ENCODE results near the gene ZSCAN21. TPM values are rescaled to one million over a fixed set of nuclear protein-coding genes. Genes with fewer than 3 reads are reported as not detected.

The ZSCAN21 gene
- total RNA-seq, 1 experiment from 2014 or later = 7.3 TPM

DNA sequence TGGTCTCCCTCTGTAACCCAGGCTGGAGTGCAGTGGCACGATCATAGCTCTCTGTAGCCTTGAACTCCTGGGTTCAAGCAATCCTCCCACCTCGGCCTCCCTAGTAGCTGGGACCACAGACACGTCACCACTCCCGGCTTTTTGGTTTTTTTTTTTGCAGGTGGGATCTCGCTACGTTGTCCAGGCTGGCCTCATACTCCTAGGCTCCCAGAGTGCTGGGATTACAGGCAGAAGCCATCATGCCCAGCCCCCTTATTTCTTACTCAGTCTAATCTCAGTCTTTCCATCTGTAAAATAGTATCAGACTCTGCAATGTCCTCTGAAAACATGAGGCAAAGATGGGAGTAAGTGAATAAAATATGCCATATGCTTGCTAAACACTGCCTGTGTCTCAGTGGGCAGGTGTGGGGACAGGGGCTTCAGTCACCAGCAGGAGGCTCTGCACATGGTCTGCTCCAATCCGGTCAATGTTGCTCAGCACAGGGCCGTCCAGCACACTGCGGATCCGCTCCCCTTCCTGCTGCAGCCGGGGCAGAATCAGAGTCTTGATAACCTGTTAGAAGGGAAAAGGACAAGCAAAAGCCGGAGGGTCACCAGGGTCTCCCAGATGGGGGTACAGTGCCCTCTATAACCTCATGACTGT lies 60.1 kb downstream of the ZSCAN21 start:
- H3K36me3 ChIP-seq (ENCODE audit: low read depth, low read length) = peaks cover 3% of the 10 kb centered on the region
- CTCF ChIA-PET = no interaction called here

DNA sequence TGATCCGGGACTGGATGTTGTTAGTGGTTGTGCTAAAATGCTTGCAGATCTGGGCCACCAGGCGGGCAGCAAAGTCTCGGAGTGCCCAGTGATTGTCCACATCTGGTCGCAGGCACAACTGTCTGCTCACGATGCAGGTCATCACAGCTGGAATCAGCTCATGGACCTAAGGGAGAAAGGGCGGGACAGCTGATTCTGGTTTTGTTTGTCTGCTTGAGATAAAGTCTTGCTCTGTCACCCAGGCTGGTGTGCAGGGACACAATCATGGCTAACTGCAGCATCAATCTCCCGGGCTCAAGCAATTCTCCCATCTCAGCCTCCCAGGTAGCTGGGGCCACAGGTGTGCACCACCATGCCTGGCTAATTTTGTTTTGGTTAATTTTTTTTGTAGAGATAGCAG lies 61.6 kb downstream of the ZSCAN21 start:
- H3K79me2 ChIP-seq (ENCODE audit: low read length) = no peaks in the 10 kb centered on the region
- CTCF ChIA-PET = no interaction called here
- H3K4me3 ChIP-seq (ENCODE audit: low read length) = no peak overlapping the region
- no peaks in the 10 kb centered on the region for H4K20me1 ChIP-seq (ENCODE audit: low read length)
- H3K9me2 ChIP-seq (replicated peaks; ENCODE audit: low read length) = no peaks in the 10 kb centered on the region
- DNase-seq (no peak), ATAC-seq (no peak)
- POLR2A ChIA-PET (ENCODE audit: unreplicated experiment) = interaction anchor here (0.6 kb wide), 1 partner anchor 9 kb away, joined by 6 read pairs; no protein-coding TSS in a partner anchor
- H3K27ac ChIP-seq (ENCODE audit: low read length) = no peak overlapping the region
- no peak overlapping the region for H2AFZ ChIP-seq (ENCODE audit: low read length)
- H3K36me3 ChIP-seq (ENCODE audit: low read depth, low read length) = peaks cover 3% of the 10 kb centered on the region
- H3F3A ChIP-seq (ENCODE audit: low read length, unreplicated experiment) = no peaks in the 10 kb centered on the region
- no peak overlapping the region for H3K9ac ChIP-seq (ENCODE audit: low read length)
- no peaks in the 10 kb centered on the region for H3K9me3 ChIP-seq (ENCODE audit: low read length)
- intact Hi-C loops (cut with micrococcal nuclease) = no loop called here
- BruUV-seq (replicated peaks) = no TSS peak
- H3K4me1 ChIP-seq (ENCODE audit: insufficient read depth, low read length) = no peaks in the 10 kb centered on the region
- TF ChIP-seq EZH2 (IDR thresholded peaks at IDR 0.05; ENCODE audit: low read length, unreplicated experiment) (no peak), EZH2phosphoT487 (IDR thresholded peaks at IDR 0.05; ENCODE audit: borderline replicate concordance, low read length) (no peak)
- TF ChIP-seq, protein P1, sequence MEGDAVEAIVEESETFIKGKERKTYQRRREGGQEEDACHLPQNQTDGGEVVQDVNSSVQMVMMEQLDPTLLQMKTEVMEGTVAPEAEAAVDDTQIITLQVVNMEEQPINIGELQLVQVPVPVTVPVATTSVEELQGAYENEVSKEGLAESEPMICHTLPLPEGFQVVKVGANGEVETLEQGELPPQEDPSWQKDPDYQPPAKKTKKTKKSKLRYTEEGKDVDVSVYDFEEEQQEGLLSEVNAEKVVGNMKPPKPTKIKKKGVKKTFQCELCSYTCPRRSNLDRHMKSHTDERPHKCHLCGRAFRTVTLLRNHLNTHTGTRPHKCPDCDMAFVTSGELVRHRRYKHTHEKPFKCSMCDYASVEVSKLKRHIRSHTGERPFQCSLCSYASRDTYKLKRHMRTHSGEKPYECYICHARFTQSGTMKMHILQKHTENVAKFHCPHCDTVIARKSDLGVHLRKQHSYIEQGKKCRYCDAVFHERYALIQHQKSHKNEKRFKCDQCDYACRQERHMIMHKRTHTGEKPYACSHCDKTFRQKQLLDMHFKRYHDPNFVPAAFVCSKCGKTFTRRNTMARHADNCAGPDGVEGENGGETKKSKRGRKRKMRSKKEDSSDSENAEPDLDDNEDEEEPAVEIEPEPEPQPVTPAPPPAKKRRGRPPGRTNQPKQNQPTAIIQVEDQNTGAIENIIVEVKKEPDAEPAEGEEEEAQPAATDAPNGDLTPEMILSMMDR (conservative IDR thresholded peaks at IDR 0.05; ENCODE audit: low read depth, low read length) = no peak
- no peak overlapping the region for H3K4me2 ChIP-seq (ENCODE audit: low read length)
- no peaks in the 10 kb centered on the region for H3K27me3 ChIP-seq (ENCODE audit: low read length)

More for the DNA sequence above, 60.1 kb downstream of the ZSCAN21 start:
- TF ChIP-seq EZH2 (IDR thresholded peaks at IDR 0.05; ENCODE audit: low read length, unreplicated experiment) = no peak
- TF ChIP-seq, protein P1 (conservative IDR thresholded peaks at IDR 0.05; ENCODE audit: low read depth, low read length) = peak; percentile 21; the same call in 1 of the 2 replicates
- Histone ChIP-seq H3K4me1 (ENCODE audit: insufficient read depth, low read length) (no peaks in the 10 kb centered on the region), H2AFZ (ENCODE audit: low read length) (no peak overlapping the region), H3K9me3 (ENCODE audit: low read length) (no peaks in the 10 kb centered on the region), H3K4me2 (ENCODE audit: low read length) (no peak overlapping the region), H4K20me1 (ENCODE audit: low read length) (no peaks in the 10 kb centered on the region), H3K9ac (ENCODE audit: low read length) (no peak overlapping the region), H3F3A (ENCODE audit: low read length, unreplicated experiment) (no peaks in the 10 kb centered on the region), H3K4me3 (ENCODE audit: low read length) (no peak overlapping the region), H3K27ac (ENCODE audit: low read length) (no peak overlapping the region), H3K79me2 (ENCODE audit: low read length) (no peaks in the 10 kb centered on the region), H3K27me3 (ENCODE audit: low read length) (no peaks in the 10 kb centered on the region), H3K9me2 (replicated peaks; ENCODE audit: low read length) (no peaks in the 10 kb centered on the region)
- DNase-seq (no peak), ATAC-seq (peak; percentile 54; the same call in 1 of the 2 replicates)
- POLR2A ChIA-PET (ENCODE audit: unreplicated experiment) = no interaction called here
- no TSS peak for BruUV-seq (replicated peaks)
- intact Hi-C loops (cut with micrococcal nuclease) = no loop called here

DNA sequence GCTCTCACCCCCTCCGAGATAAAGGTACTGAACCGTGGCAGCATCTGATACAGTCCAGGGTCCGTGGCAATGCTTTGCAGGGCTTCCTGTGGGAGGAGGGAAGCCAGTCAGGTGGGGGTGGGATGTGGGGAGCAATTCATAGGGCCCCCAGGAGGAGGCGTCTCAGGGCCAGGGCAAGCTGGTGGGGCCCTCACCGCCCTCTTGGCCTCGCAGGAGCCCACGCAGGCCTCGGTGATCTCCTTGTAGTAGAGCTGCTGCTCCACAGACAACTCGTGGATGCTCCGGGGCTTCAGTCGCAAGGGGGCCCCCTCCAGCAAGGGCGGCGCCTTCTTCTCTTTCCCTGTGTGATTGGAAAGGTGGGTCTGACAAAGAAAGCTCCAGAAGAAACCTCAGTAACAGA lies 62.3 kb downstream of the ZSCAN21 start:
- no peak overlapping the region for H3K9ac ChIP-seq (ENCODE audit: low read length)
- no peak for ATAC-seq

More for the DNA sequence above, 62.3 kb downstream of the ZSCAN21 start:
- H3K4me2 ChIP-seq (ENCODE audit: low read length) = no peak overlapping the region
- no peak for DNase-seq
- H3K27me3 ChIP-seq (ENCODE audit: low read length) = no peaks in the 10 kb centered on the region
- H3K4me1 ChIP-seq (ENCODE audit: insufficient read depth, low read length) = no peaks in the 10 kb centered on the region
- ChIA-PET CTCF (no interaction called here), POLR2A (ENCODE audit: unreplicated experiment) (no interaction called here)
- no peak overlapping the region for H3K27ac ChIP-seq (ENCODE audit: low read length)
- no peaks in the 10 kb centered on the region for H3K79me2 ChIP-seq (ENCODE audit: low read length)
- no peak overlapping the region for H2AFZ ChIP-seq (ENCODE audit: low read length)
- intact Hi-C loops (cut with micrococcal nuclease) = no loop called here
- TF ChIP-seq, protein P1 (conservative IDR thresholded peaks at IDR 0.05; ENCODE audit: low read depth, low read length) = no peak
- TF ChIP-seq EZH2 (IDR thresholded peaks at IDR 0.05; ENCODE audit: low read length, unreplicated experiment) (no peak), EZH2phosphoT487 (IDR thresholded peaks at IDR 0.05; ENCODE audit: borderline replicate concordance, low read length) (no peak)
- no peaks in the 10 kb centered on the region for H3K9me3 ChIP-seq (ENCODE audit: low read length)
- no peaks in the 10 kb centered on the region for H4K20me1 ChIP-seq (ENCODE audit: low read length)
- BruUV-seq (replicated peaks) = no TSS peak
- H3F3A ChIP-seq (ENCODE audit: low read length, unreplicated experiment) = no peaks in the 10 kb centered on the region
- peaks cover 3% of the 10 kb centered on the region for H3K36me3 ChIP-seq (ENCODE audit: low read depth, low read length)
- H3K4me3 ChIP-seq (ENCODE audit: low read length) = no peak overlapping the region
- no peaks in the 10 kb centered on the region for H3K9me2 ChIP-seq (replicated peaks; ENCODE audit: low read length)
